LNCaP clone FGC (cell line): ENCODE results near the gene CCL18.

Experiments
- DNase-seq: peaks from one replicate; pipeline ENCODE4 v3.0.0-alpha.2; 2011; ENCODE audit warnings: low read depth
- H3K4me3 ChIP-seq: 2 replicates; pipeline ENCODE4 v1.5.1; 2011; ENCODE audit warnings: mild to moderate bottlenecking, low read depth, low read length, control low read depth
- TF ChIP-seq, protein P1 (sequence below): IDR thresholded peaks from 2 replicates; pipeline ENCODE4 v1.5.1; 2012; ENCODE audit warnings: mild to moderate bottlenecking; ENCODE audit not compliant: control insufficient read depth, insufficient read depth; ENCODE audit errors: extremely low read depth

Gene CCL18

DNA sequence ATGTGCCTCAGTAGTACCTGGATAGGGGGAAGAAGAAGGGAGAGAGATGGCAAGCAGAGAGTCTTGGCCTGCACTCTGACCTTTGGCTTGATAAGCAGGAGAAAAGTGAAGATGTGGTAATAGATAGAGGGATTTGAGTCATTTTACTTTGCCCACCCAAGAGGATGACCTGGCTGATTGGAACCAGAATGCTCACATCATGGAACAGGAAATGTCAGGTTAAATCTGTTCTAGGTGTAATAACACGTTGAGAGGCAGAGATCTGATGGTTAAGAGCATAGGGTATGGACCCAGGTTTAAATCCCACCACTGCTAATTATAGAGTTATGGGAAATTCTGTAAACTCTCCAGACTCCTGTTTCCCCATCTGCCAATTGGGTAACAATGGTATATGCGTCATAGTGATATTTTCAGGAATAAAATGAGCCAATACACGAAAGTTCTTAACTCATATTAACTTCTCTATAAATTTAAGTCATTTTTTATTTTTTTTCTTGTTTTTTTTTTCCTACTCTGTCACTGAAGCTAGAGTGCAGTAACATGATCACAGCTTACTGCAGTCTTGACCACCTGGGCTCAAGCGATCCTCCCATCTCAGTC is 8.1 kb upstream of the CCL18 start:
- TF ChIP-seq, protein P1, sequence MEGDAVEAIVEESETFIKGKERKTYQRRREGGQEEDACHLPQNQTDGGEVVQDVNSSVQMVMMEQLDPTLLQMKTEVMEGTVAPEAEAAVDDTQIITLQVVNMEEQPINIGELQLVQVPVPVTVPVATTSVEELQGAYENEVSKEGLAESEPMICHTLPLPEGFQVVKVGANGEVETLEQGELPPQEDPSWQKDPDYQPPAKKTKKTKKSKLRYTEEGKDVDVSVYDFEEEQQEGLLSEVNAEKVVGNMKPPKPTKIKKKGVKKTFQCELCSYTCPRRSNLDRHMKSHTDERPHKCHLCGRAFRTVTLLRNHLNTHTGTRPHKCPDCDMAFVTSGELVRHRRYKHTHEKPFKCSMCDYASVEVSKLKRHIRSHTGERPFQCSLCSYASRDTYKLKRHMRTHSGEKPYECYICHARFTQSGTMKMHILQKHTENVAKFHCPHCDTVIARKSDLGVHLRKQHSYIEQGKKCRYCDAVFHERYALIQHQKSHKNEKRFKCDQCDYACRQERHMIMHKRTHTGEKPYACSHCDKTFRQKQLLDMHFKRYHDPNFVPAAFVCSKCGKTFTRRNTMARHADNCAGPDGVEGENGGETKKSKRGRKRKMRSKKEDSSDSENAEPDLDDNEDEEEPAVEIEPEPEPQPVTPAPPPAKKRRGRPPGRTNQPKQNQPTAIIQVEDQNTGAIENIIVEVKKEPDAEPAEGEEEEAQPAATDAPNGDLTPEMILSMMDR = no peak
- DNase-seq = no peak
- H3K4me3 ChIP-seq = no peak overlapping the region

DNA sequence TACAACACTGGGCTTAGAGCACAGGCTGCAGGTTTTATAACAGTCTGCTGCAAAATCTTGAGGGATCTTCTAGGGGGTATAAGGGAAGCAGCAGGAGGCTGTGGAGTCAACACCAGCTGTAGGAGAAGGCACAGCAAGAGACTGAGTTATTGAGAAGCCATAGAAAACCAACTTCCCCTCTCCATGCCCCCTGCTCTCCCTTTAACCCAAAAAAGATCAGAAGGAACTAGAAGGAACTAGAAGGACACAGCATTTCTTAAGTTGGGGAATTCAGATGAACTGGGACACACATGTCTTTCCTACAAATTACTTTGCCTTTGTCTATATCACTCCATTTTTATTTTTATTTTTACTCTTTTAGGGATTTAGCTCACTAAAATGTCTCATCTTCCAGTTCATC is 6.2 kb upstream of the CCL18 start:
- TF ChIP-seq, protein P1 = no peak
- H3K4me3 ChIP-seq = no peak overlapping the region
- no peak for DNase-seq

DNA sequence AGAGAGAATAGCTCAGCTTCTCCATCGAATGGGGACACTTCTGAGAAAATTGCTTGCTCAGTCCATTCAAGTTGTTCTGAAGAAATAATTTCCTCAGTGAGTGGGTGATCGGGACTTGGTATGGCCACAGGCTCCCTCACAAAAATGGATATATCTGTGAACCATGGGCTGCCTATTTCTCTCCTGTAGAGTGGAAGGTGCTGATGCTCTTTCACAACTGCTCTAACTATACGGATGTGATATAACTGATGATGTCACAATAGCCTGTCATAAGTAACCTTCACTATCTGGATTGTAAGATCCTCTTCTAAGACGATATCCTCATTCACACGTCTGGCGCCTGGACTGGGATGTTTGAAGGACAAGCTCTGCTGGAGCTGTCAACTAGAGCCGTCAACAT is 4.7 kb upstream of the CCL18 start:
- no peak for DNase-seq
- TF ChIP-seq, protein P1 = no peak

DNA sequence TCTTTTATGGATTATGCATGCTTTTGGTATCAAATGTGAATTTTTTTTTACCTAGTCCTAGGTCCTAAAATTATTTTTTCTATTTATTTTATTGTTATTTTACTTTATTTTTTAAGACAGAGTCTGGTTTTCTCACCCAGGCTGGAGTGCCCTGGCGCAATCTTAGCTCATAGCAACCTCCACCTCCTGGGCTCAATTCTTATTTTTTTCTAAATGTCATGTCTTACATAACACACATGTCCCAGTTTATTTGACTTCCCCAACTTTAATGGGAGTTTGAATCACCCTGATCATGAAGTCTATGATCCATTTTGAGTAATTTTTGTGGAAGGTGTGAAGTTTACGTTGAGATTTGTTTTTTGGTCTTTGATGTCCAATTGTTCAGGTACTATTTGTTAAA is 3.3 kb upstream of the CCL18 start:
- no peak for DNase-seq

More for the DNA sequence above, 4.7 kb upstream of the CCL18 start:
- no peak overlapping the region for H3K4me3 ChIP-seq

DNA sequence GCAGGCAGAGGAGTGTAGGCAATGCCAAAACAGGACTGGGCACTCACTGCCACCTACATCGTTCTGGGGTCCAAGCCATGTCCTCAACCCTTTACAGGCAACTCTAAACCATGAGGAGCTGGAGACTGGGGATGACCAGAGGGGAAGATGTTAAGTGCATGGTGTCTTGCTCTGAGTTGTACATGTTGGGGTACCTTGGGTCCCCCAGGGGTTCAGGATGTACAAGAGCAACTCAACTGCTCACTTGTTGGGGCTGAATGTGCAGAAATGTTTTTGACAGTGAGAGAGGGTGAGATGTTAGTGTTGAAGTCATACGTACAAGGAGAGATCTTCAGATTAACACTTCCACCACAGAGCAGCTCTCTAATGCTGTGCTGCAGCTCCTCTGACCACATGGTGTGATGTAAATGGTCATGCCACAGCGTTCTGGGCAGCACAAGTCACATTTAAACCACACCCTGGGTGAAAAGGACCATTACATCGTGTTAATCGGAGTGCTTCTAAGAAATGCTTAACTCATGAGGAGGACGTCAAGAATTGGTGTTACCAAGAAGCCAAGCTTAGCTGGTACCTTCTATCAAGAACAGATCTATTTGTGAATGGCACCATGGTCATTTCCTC is 2.4 kb downstream of the CCL18 start:
- TF ChIP-seq, protein P1 = no peak
- no peak for DNase-seq
- H3K4me3 ChIP-seq = no peak overlapping the region

More for the DNA sequence above, 3.3 kb upstream of the CCL18 start:
- H3K4me3 ChIP-seq = no peak overlapping the region
- TF ChIP-seq, protein P1 = no peak

DNA sequence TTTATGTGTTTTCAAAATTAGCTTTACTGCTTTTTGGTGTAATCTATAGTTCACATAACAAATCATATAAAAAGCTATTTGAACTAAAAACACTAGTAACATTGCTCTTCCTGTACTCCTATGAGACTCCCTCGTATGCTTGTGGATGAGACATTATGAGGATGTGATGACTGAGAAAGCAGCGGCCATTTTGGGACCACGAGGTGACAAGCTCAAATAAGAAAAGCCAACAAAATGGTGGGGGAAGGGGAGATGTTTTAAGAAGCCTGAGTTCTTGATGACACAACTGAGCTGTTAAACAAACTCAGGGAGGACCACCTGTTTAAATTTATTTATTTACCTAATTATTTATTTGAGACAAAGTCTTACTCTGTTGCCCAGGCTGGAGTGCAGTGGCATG is 4.5 kb downstream of the CCL18 start:
- TF ChIP-seq, protein P1 = no peak
- H3K4me3 ChIP-seq = no peak overlapping the region
- no peak for DNase-seq

DNA sequence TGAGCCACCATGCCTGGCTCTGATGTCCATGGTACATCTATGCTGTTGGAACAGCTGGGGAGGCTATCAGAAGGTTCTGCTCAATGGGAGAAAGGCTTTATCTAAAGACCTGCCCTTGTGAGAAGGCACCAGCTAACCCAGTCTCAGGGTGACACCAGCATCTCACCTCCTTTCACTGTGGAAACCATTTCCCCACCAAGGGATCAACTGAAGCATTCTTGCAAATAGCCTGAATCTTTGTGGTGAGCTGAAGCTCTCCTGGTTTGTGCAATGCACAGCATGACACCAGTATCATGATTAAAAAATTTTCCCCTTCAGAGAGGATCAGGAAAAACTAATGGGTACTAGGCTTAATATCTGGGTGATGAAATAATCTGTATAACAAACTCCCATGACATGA is 5.1 kb downstream of the CCL18 start:
- no peak for DNase-seq
- no peak overlapping the region for H3K4me3 ChIP-seq
- TF ChIP-seq, protein P1 = no peak
